ENCODE measurements around the gene SGK2.

GRCh38 chr20:43549416-43550065 lies 9.3 kb upstream of the SGK2 start:
- TF ChIP-seq CTCF (IDR thresholded peaks at IDR 0.05; ENCODE audit: borderline replicate concordance, extremely low read depth, low read length, poor library complexity, severe bottlenecking): no peak
- no peak for TF ChIP-seq EZH2 (IDR thresholded peaks at IDR 0.05; ENCODE audit: borderline replicate concordance, low read depth, low read length, severe bottlenecking)
